ENCODE results near the gene MX1.

Gene MX1

DNA sequence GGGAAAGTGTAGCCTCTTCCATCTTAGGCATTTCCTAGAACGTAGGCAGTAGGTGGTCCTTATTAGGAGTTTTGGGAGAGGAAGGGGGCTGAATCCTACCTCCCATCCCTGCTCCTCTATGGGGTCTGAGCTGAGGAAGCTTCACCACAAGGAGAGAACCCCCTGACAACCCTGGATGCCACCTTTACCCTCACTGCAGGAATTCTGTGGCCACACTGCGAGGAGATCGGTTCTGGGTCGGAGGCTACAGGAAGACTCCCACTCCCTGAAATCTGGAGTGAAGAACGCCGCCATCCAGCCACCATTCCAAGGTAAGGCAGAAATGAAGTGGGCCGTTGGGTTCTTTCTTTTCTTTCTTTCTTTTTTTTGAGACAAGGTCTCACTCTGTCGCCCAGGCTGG, 1.5 kb downstream of the MX1 start:
- TF ChIP-seq EZH2phosphoT487 (IDR thresholded peaks at IDR 0.05; ENCODE audit: borderline replicate concordance, low read length) = no peak
- TF ChIP-seq, protein P1, sequence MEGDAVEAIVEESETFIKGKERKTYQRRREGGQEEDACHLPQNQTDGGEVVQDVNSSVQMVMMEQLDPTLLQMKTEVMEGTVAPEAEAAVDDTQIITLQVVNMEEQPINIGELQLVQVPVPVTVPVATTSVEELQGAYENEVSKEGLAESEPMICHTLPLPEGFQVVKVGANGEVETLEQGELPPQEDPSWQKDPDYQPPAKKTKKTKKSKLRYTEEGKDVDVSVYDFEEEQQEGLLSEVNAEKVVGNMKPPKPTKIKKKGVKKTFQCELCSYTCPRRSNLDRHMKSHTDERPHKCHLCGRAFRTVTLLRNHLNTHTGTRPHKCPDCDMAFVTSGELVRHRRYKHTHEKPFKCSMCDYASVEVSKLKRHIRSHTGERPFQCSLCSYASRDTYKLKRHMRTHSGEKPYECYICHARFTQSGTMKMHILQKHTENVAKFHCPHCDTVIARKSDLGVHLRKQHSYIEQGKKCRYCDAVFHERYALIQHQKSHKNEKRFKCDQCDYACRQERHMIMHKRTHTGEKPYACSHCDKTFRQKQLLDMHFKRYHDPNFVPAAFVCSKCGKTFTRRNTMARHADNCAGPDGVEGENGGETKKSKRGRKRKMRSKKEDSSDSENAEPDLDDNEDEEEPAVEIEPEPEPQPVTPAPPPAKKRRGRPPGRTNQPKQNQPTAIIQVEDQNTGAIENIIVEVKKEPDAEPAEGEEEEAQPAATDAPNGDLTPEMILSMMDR (IDR thresholded peaks at IDR 0.05; ENCODE audit: low read depth, low read length, poor library complexity, severe bottlenecking) = no peak
- no peak overlapping the region for H3K4me3 ChIP-seq (ENCODE audit: low read length)
- H3F3A ChIP-seq (ENCODE audit: control insufficient read depth, insufficient read depth) = no peaks in the 10 kb centered on the region
- peaks cover 31% of the 10 kb centered on the region for H3K27me3 ChIP-seq (ENCODE audit: control insufficient read depth, low read length)
- H3K27ac ChIP-seq (ENCODE audit: low read depth, low read length) = no peak overlapping the region
- 0 out of 2 replicates have a peak, but pooled peaks cover 3% of the 10 kb centered on the region for H3K4me1 ChIP-seq (ENCODE audit: control insufficient read depth, low read length)
- H3K36me3 ChIP-seq (ENCODE audit: control insufficient read depth, low read length) = no peaks in the 10 kb centered on the region
- H3K9me3 ChIP-seq (ENCODE audit: control insufficient read depth, insufficient read depth, low read length) = no peaks in the 10 kb centered on the region
- no peaks in the 10 kb centered on the region for H4K20me1 ChIP-seq (ENCODE audit: control insufficient read depth, insufficient read depth, low read depth, low read length)
- H3K79me2 ChIP-seq (ENCODE audit: control insufficient read depth, low read length) = no peaks in the 10 kb centered on the region
- no peaks in the 10 kb centered on the region for H3K9me2 ChIP-seq (replicated peaks; ENCODE audit: control insufficient read depth, low read length)
- no peak overlapping the region for H3K4me2 ChIP-seq (ENCODE audit: low read length)

DNA sequence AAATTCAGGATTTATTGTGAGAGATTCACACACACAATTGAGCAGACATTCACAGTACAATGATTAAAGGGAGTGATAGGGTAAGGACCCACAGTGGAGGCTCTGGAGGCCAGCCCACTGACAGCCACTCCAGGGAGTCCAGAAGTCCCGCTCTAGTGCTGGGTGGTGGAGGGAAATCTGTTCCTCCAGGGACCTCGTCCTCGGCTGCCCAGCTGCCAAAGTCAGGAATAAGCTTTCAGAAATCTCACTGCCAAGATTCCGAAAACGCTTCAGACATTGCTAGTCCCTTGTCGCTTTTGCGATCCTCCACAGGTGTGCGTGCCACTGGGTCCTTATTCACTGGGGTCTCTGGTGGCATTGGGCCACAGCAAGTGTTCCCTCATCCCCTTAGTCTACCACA, 2.3 kb downstream of the MX1 start:
- no peak for TF ChIP-seq EZH2phosphoT487 (IDR thresholded peaks at IDR 0.05; ENCODE audit: borderline replicate concordance, low read length)
- TF ChIP-seq, protein P1 (IDR thresholded peaks at IDR 0.05; ENCODE audit: low read depth, low read length, poor library complexity, severe bottlenecking) = no peak
- H3K36me3 ChIP-seq (ENCODE audit: control insufficient read depth, low read length) = no peaks in the 10 kb centered on the region
- no peaks in the 10 kb centered on the region for H3K9me2 ChIP-seq (replicated peaks; ENCODE audit: control insufficient read depth, low read length)
- peaks cover 31% of the 10 kb centered on the region for H3K27me3 ChIP-seq (ENCODE audit: control insufficient read depth, low read length)
- no peaks in the 10 kb centered on the region for H3F3A ChIP-seq (ENCODE audit: control insufficient read depth, insufficient read depth)
- H3K4me1 ChIP-seq (ENCODE audit: control insufficient read depth, low read length) = 0 out of 2 replicates have a peak, but pooled peaks cover 3% of the 10 kb centered on the region
- no peaks in the 10 kb centered on the region for H3K9me3 ChIP-seq (ENCODE audit: control insufficient read depth, insufficient read depth, low read length)
- no peak overlapping the region for H3K4me3 ChIP-seq (ENCODE audit: low read length)
- H3K79me2 ChIP-seq (ENCODE audit: control insufficient read depth, low read length) = no peaks in the 10 kb centered on the region
- no peak overlapping the region for H3K27ac ChIP-seq (ENCODE audit: low read depth, low read length)
- no peak overlapping the region for H3K4me2 ChIP-seq (ENCODE audit: low read length)
- no peaks in the 10 kb centered on the region for H4K20me1 ChIP-seq (ENCODE audit: control insufficient read depth, insufficient read depth, low read depth, low read length)

DNA sequence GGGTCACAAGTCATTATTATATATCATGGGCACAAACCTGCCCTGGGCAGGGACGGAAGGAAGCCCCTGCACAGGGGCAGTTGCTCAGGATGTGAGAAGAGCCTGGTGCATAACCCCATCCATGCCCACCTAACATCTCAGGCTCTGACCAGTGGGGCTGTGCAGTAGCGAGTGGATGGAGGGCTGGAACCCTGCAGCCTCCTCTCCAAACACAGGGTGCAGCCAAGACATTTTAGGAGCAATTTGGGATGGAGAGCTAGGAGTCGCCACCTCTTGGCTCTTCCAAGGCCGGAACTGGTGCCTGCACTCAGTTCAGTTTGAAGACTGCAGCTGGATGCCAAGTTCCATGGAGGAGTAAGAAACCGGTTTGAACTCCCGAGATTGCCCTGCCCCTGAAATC, 2.8 kb downstream of the MX1 start:
- Histone ChIP-seq H3K9me2 (replicated peaks; ENCODE audit: control insufficient read depth, low read length) (no peaks in the 10 kb centered on the region), H3K27ac (ENCODE audit: low read depth, low read length) (no peak overlapping the region), H3K79me2 (ENCODE audit: control insufficient read depth, low read length) (no peaks in the 10 kb centered on the region), H3K4me3 (ENCODE audit: low read length) (no peak overlapping the region), H3K27me3 (ENCODE audit: control insufficient read depth, low read length) (peaks cover 31% of the 10 kb centered on the region), H3K4me1 (ENCODE audit: control insufficient read depth, low read length) (0 out of 2 replicates have a peak, but pooled peaks cover 3% of the 10 kb centered on the region), H3F3A (ENCODE audit: control insufficient read depth, insufficient read depth) (no peaks in the 10 kb centered on the region), H3K36me3 (ENCODE audit: control insufficient read depth, low read length) (no peaks in the 10 kb centered on the region), H3K4me2 (ENCODE audit: low read length) (no peak overlapping the region), H4K20me1 (ENCODE audit: control insufficient read depth, insufficient read depth, low read depth, low read length) (no peaks in the 10 kb centered on the region), H3K9me3 (ENCODE audit: control insufficient read depth, insufficient read depth, low read length) (no peaks in the 10 kb centered on the region)
- no peak for TF ChIP-seq EZH2phosphoT487 (IDR thresholded peaks at IDR 0.05; ENCODE audit: borderline replicate concordance, low read length)
- TF ChIP-seq, protein P1 (IDR thresholded peaks at IDR 0.05; ENCODE audit: low read depth, low read length, poor library complexity, severe bottlenecking) = no peak

Data from DOHH2 (cell line).